Endothelial cell of umbilical vein (primary cell): ENCODE measurements around the gene STK17A. TPM values are rescaled to one million over a fixed set of nuclear protein-coding genes. Genes with fewer than 3 reads are reported as not detected.

Source experiments
- BruUV-seq: library from RNA; stranded (reverse); fragments of 400-500 nt; replicated peaks from 2 replicates; lab custom pipeline; 2021; lab: Mats Ljungman, UMichigan
- CTCF ChIA-PET: fragments of 300-600, 350-600 bp; sonication (Branson Sonifier 250); formaldehyde crosslinking; loops from one replicate; lab custom pipeline; 2021; ENCODE audit warnings: antibody characterized with exemption, inconsistent platforms; lab: Charles Lee
- POLR2A ChIA-PET: fragments of 300-600, 350-600 bp; sonication (Branson Sonifier 250); formaldehyde crosslinking; loops from one replicate; lab custom pipeline; 2021; ENCODE audit warnings: antibody characterized with exemption, inconsistent platforms; lab: Charles Lee
- DNase-seq: peaks from one replicate; pipeline ENCODE4 v3.0.0-alpha.2; 2011; ENCODE audit warnings: low read depth, low spot score
- FAIRE-seq: peaks from 2 replicates; lab custom pipeline; 2011; peaks lifted over from hg19 to GRCh38; lab: Jason Lieb, UNC
- H2AFZ ChIP-seq: 2 replicates; pipeline ENCODE4 v1.6.0; 2012; ENCODE audit warnings: low read depth, low read length, control low read depth, inconsistent platforms
- H3K27ac ChIP-seq: 2 replicates; pipeline ENCODE4 v1.5.1; 2011; ENCODE audit warnings: low read depth, mild to moderate bottlenecking, control low read depth, low read length, moderate library complexity; ENCODE audit not compliant: insufficient read depth
- H3K27me3 ChIP-seq, 2 experiments: 2 replicates each; pipeline versions ENCODE4 v1.6.0 to v1.6.1; 2011; ENCODE audit warnings: low read length in 2 of 2, mixed read lengths in 1 of 2; ENCODE audit not compliant: control insufficient read depth in 2 of 2, insufficient read depth in 2 of 2
- H3K36me3 ChIP-seq, 2 experiments: 2 replicates in 1 of 2; 3 replicates in 1 of 2; pipeline ENCODE4 v1.5.1; 2011; ENCODE audit warnings: low read length in 2 of 2, mild to moderate bottlenecking in 1 of 2, moderate library complexity in 1 of 2; ENCODE audit not compliant: control insufficient read depth in 2 of 2, insufficient read depth in 2 of 2; ENCODE audit errors: extremely low read depth in 1 of 2
- H3K4me1 ChIP-seq: 3 replicates; pipeline ENCODE4 v1.5.1; 2011; ENCODE audit warnings: mild to moderate bottlenecking, low read length; ENCODE audit not compliant: control insufficient read depth, insufficient read depth; ENCODE audit errors: extremely low read depth
- H3K4me2 ChIP-seq: 2 replicates; pipeline ENCODE4 v1.6.1; 2011; ENCODE audit warnings: low read length, control low read depth, mixed read lengths; ENCODE audit not compliant: insufficient read depth
- H3K4me3 ChIP-seq, 3 experiments: fragments of 200-600 bp in 1 of 3; sonication (generic), shearing (Covaris generic) in 1 of 3; replicated peaks in 1 of 3; 2 replicates each; pipeline ENCODE4 v1.5.1; 2011 to 2016; ENCODE audit warnings: control low read depth in 3 of 3, low read length in 3 of 3, mild to moderate bottlenecking in 2 of 3, inconsistent platforms in 1 of 3, low read depth in 1 of 3, moderate library complexity in 1 of 3; ENCODE audit not compliant: insufficient read depth in 1 of 3
- H3K79me2 ChIP-seq: 2 replicates; pipeline ENCODE4 v1.6.0; 2012; ENCODE audit warnings: low read length, inconsistent platforms; ENCODE audit not compliant: control insufficient read depth, insufficient read depth
- H3K9ac ChIP-seq: replicated peaks from 2 replicates; pipeline ENCODE3; 2011; ENCODE audit warnings: low read length, control low read depth; ENCODE audit not compliant: insufficient read depth; ENCODE audit errors: extremely low read depth
- H3K9me1 ChIP-seq: replicated peaks from 3 replicates; pipeline ENCODE4 v1.6.0; 2011; ENCODE audit warnings: mild to moderate bottlenecking, low read length; ENCODE audit not compliant: control insufficient read depth, insufficient read depth; ENCODE audit errors: extremely low read depth
- H3K9me3 ChIP-seq: replicated peaks from 2 replicates; pipeline ENCODE4 v1.5.1; 2012; ENCODE audit warnings: low read length, inconsistent platforms; ENCODE audit not compliant: control insufficient read depth, insufficient read depth
- H4K20me1 ChIP-seq: replicated peaks from 2 replicates; pipeline ENCODE3; 2011; ENCODE audit warnings: mild to moderate bottlenecking, low read length; ENCODE audit not compliant: control insufficient read depth, insufficient read depth; ENCODE audit errors: extremely low read depth
- EZH2 ChIP-seq: IDR thresholded peaks from 2 replicates; pipeline ENCODE4 v1.6.1; 2012; ENCODE audit warnings: borderline replicate concordance, low read depth, mild to moderate bottlenecking, moderate library complexity, low read length, inconsistent platforms; ENCODE audit not compliant: severe bottlenecking
- FOS ChIP-seq: IDR thresholded peaks from 2 replicates; pipeline ENCODE4 v1.6.1; 2011; ENCODE audit warnings: mild to moderate bottlenecking, low read length, moderate library complexity, borderline replicate concordance; ENCODE audit not compliant: insufficient read depth
- GATA2 ChIP-seq: IDR thresholded peaks from 2 replicates; pipeline ENCODE4 v1.7.0; 2011; ENCODE audit warnings: low read depth, mild to moderate bottlenecking, moderate library complexity, mixed read lengths, low read length; ENCODE audit not compliant: insufficient read length, insufficient read depth
- JUN ChIP-seq: IDR thresholded peaks from 2 replicates; pipeline ENCODE4 v1.6.1; 2011; ENCODE audit warnings: borderline replicate concordance, low read depth; ENCODE audit not compliant: insufficient read length, insufficient read depth
- MYC ChIP-seq: IDR thresholded peaks from one replicate; pipeline ENCODE4 v1.6.1; 2011; ENCODE audit warnings: mild to moderate bottlenecking, low read depth, low read length
- POLR2A ChIP-seq: IDR thresholded peaks from 2 replicates; pipeline ENCODE4 v1.6.1; 2012; ENCODE audit warnings: low read depth, mild to moderate bottlenecking, control low read depth, low read length
- POLR2AphosphoS5 ChIP-seq: IDR thresholded peaks from 2 replicates; pipeline ENCODE4 v1.6.1; 2012; ENCODE audit warnings: low read depth, mild to moderate bottlenecking, control low read depth, low read length, moderate library complexity; ENCODE audit not compliant: insufficient read depth
- dilution Hi-C: fragments of 300-500 bp; cut with MboI; formaldehyde crosslinking; loops from one replicate; pipeline ENCODE4 v1.15.0; 2019; ENCODE audit warnings: low sequenced_read_pairs; ENCODE audit not compliant: extremely low pct_ligation_motif_present
- intact Hi-C: fragments of 100-400 bp; cut with micrococcal nuclease; formaldehyde crosslinking; loops from one replicate; pipeline ENCODE4 v1.10.0; 2022
- polyA plus RNA-seq, 4 experiments: library from polyadenylated mRNA; depleted of rRNA in 3 of 4; stranded (reverse) in 3 of 4; unstranded in 1 of 4; fragments of >200 nt; gene quantifications; 2 replicates each; pipeline versions ENCODE4 v1.2.1 to v1.2.3, GENCODE V29; 2011 to 2012; ENCODE audit warnings: missing spikeins in 1 of 4
- total RNA-seq: library from RNA; stranded (reverse); gene quantifications from 2 replicates; pipeline ENCODE4 v1.2.3, GENCODE V29; 2021
- TF ChIP-seq, protein P1 (sequence below): IDR thresholded peaks from 2 replicates; pipeline ENCODE4 v1.6.1; 2011; ENCODE audit not compliant: insufficient read depth, insufficient read length
- TF ChIP-seq, protein P2 (sequence below), 2 donors: IDR thresholded peaks; 1 replicate in 1 of 2; 2 replicates in 1 of 2; pipeline ENCODE4 v1.5.1; 2011; ENCODE audit warnings: low read length in 2 of 2, mild to moderate bottlenecking in 2 of 2, moderate library complexity in 2 of 2, control low read depth in 1 of 2, inconsistent platforms in 1 of 2, low read depth in 1 of 2; ENCODE audit not compliant: insufficient read depth in 1 of 2; ENCODE audit errors: extremely low read depth in 1 of 2

Gene STK17A
- total and polyA plus RNA-seq, 2 donors (not counting 3 experiments of a cell fraction or from before 2014, with no cell fraction given), result 11.7 to 58.8 TPM

DNA sequence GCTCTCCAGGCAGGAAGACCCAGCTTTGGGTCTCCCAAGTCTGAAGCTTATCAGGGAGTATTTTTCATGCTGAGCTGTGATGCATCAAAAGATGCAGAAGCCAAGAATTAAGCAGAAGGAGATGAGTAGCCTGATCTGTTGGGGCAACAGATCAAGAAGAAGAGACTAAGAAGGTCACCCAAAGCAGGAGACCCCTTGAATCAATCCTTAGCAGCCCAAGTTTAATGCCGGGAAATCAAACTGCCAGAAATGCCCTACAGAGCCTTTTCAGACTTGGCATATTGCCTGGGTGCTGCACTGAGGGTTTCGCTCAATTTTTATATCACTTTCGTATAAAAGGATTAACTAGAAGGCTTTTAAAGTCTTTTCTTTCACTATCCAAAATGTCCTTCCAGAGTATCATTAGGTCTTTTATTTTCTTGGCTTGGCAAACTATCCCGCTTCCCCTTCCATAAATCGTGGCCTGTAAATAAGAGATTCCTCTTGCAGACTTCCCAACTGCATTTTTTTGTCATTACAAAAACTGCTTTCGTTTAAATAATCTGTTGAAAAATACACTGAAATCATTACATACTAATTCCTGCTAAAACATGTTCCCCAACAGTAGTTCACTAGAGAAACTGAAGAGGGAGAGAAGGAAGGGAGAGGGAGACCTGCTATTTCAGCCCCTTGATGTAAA, 49.0 kb upstream of the STK17A start:
- no TSS peak for BruUV-seq
- H2AFZ ChIP-seq, result no peak overlapping the region
- no peak for FAIRE-seq
- no peak for DNase-seq
- H3K4me1 ChIP-seq, result no peaks in the 10 kb centered on the region
- no peaks in the 10 kb centered on the region for H3K36me3 ChIP-seq
- no peak overlapping the region for H3K27ac ChIP-seq
- H3K4me3 ChIP-seq, result no peak overlapping the region
- H4K20me1 ChIP-seq, result no peaks in the 10 kb centered on the region
- intact Hi-C loops (no loop called here), dilution Hi-C loops (no loop called here)
- no peaks in the 10 kb centered on the region for H3K79me2 ChIP-seq
- no peak overlapping the region for H3K4me2 ChIP-seq
- H3K9me3 ChIP-seq, result no peaks in the 10 kb centered on the region
- ChIA-PET POLR2A (no interaction called here), CTCF (no interaction called here)
- H3K9ac ChIP-seq, result no peak overlapping the region
- no peaks in the 10 kb centered on the region for H3K9me1 ChIP-seq
- H3K27me3 ChIP-seq, result peaks cover 4 to 18% of the 10 kb centered on the region in 2 experiments
- no peak for TF ChIP-seq JUN
- no peak for TF ChIP-seq GATA2
- no peak for TF ChIP-seq POLR2AphosphoS5
- TF ChIP-seq MYC, result no peak
- TF ChIP-seq, protein P1, sequence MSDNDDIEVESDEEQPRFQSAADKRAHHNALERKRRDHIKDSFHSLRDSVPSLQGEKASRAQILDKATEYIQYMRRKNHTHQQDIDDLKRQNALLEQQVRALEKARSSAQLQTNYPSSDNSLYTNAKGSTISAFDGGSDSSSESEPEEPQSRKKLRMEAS, result no peak
- no peak for TF ChIP-seq EZH2
- TF ChIP-seq FOS, result no peak
- no peak for TF ChIP-seq POLR2A
- TF ChIP-seq, protein P2, sequence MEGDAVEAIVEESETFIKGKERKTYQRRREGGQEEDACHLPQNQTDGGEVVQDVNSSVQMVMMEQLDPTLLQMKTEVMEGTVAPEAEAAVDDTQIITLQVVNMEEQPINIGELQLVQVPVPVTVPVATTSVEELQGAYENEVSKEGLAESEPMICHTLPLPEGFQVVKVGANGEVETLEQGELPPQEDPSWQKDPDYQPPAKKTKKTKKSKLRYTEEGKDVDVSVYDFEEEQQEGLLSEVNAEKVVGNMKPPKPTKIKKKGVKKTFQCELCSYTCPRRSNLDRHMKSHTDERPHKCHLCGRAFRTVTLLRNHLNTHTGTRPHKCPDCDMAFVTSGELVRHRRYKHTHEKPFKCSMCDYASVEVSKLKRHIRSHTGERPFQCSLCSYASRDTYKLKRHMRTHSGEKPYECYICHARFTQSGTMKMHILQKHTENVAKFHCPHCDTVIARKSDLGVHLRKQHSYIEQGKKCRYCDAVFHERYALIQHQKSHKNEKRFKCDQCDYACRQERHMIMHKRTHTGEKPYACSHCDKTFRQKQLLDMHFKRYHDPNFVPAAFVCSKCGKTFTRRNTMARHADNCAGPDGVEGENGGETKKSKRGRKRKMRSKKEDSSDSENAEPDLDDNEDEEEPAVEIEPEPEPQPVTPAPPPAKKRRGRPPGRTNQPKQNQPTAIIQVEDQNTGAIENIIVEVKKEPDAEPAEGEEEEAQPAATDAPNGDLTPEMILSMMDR (IDR thresholded peaks at IDR 0.05; ENCODE audit: extremely low read depth in 1 of 2, insufficient read depth in 1 of 2, low read depth in 1 of 2, low read length in 2 of 2), result no peak
